Immature natural killer cell (primary cell): ENCODE measurements around the gene SEPTIN8. TPM values are rescaled to one million over a fixed set of nuclear protein-coding genes. Genes with fewer than 3 reads are reported as not detected.

Experiments used
- DNase-seq, 3 donors: peaks; one replicate each; pipeline ENCODE4 v3.0.0; 2022; ENCODE audit warnings: mixed read lengths in 1 of 3
- H3K27ac Mint-ChIP-seq, 6 donors: one replicate each; pipeline ENCODE4 v1.8.0; 2020; ENCODE audit warnings: mixed read lengths in 6 of 6, mild to moderate bottlenecking in 5 of 6, inconsistent platforms in 4 of 6, moderate library complexity in 3 of 6
- H3K27me3 Mint-ChIP-seq, 3 donors: one replicate each; pipeline ENCODE4 v1.8.0; 2020 to 2021; ENCODE audit warnings: low read depth in 3 of 3, mild to moderate bottlenecking in 3 of 3, mixed read lengths in 3 of 3, moderate library complexity in 3 of 3, inconsistent platforms in 1 of 3
- H3K36me3 Mint-ChIP-seq, 3 donors: one replicate each; pipeline ENCODE4 v1.8.0; 2020; ENCODE audit warnings: mixed read lengths in 3 of 3, inconsistent platforms in 2 of 3, mild to moderate bottlenecking in 2 of 3
- H3K4me1 Mint-ChIP-seq, 2 donors: one replicate each; pipeline ENCODE4 v1.8.0; 2020; ENCODE audit warnings: inconsistent platforms in 2 of 2, mild to moderate bottlenecking in 2 of 2, mixed read lengths in 2 of 2, moderate library complexity in 1 of 2
- H3K4me3 Mint-ChIP-seq, 5 donors: one replicate each; pipeline ENCODE4 v1.8.0; 2020; ENCODE audit warnings: mild to moderate bottlenecking in 5 of 5, mixed read lengths in 5 of 5, inconsistent platforms in 3 of 5, moderate library complexity in 3 of 5
- H3K9me3 Mint-ChIP-seq, 6 donors: one replicate each; pipeline ENCODE4 v1.8.0; 2020; ENCODE audit warnings: mild to moderate bottlenecking in 6 of 6, mixed read lengths in 6 of 6, inconsistent platforms in 4 of 6, moderate library complexity in 3 of 6
- polyA plus RNA-seq, 3 donors: library from polyadenylated mRNA; unstranded; fragments of 300-500 nt; fragmentation: Illumina TruSeq; gene quantifications; one replicate each; pipeline ENCODE4 v1.2.3, GENCODE V29; 2021

SEPTIN8 gene, protein sequence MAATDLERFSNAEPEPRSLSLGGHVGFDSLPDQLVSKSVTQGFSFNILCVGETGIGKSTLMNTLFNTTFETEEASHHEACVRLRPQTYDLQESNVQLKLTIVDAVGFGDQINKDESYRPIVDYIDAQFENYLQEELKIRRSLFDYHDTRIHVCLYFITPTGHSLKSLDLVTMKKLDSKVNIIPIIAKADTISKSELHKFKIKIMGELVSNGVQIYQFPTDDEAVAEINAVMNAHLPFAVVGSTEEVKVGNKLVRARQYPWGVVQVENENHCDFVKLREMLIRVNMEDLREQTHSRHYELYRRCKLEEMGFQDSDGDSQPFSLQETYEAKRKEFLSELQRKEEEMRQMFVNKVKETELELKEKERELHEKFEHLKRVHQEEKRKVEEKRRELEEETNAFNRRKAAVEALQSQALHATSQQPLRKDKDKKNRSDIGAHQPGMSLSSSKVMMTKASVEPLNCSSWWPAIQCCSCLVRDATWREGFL
- polyA plus RNA-seq, result 1 to 10 TPM in 2 of 3 donors, under 1 TPM in 1; 0.79 to 1.3 (median 1.2) TPM

DNA sequence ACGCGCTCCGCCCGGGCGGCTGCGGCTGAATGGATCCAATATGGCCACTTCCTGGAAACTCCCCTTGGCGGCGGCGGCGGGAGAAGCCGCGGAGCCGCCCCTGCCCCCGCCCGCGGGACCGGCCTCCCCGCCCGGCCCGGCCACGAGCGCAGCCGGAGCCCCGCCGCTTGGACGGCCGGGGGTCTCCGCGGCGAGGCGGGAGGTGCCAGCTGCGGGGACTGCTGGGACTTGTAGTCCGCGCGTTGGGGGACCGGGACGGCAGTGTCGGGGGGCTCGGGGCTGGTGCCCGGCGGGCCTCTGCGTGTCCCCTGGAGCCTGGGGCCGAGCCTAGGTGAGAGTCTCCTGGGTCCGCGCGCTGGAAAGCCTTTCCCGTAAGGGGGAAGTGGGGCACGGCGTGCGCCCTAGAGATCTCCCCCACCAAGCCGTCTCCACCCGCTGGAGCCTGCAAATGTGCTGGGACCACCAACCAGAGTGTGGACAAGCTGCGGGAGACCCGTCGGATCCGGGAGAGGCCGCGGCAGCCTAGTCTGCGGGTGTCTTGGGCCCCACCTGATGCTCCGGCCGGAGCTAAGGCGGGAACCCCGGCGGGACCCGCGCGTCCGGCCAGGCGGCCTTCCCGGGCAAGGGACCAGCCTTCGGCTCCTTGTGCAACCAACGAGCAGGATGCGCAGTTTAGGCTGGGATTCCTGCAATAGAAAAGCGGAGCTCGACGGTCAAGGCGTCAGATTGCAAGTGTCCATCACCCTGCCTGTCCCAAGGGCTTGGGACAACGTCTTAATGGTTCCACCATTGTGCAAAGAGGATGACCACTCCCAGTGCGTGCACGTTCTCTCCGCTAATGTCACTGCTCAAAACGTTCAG, at the start of gene SEPTIN8:
Gene SEPTIN8 (minus strand): TSS at position 31 of the 861 bp plus-strand sequence. CDS start 102 bp downstream, outside the sequence.
- Mint-ChIP-seq H3K4me3 (peak within 1 kb of the TSS; percentile 64 to 87 (median 74)), H3K9me3 (no peaks in the 10 kb centered on the region), H3K36me3 (no peaks in the 10 kb centered on the region), H3K27me3 (peaks cover 4 to 14% (median 7%) of the 10 kb centered on the region in 3 donors), H3K27ac (peak within 1 kb of the TSS in 3 of 6 donors; percentile 33 to 75 (median 56)), H3K4me1 (peaks cover 14 to 26% of the 10 kb centered on the region in 2 donors)
- DNase-seq, result peak; percentile 41 to 50 (median 44)

DNA sequence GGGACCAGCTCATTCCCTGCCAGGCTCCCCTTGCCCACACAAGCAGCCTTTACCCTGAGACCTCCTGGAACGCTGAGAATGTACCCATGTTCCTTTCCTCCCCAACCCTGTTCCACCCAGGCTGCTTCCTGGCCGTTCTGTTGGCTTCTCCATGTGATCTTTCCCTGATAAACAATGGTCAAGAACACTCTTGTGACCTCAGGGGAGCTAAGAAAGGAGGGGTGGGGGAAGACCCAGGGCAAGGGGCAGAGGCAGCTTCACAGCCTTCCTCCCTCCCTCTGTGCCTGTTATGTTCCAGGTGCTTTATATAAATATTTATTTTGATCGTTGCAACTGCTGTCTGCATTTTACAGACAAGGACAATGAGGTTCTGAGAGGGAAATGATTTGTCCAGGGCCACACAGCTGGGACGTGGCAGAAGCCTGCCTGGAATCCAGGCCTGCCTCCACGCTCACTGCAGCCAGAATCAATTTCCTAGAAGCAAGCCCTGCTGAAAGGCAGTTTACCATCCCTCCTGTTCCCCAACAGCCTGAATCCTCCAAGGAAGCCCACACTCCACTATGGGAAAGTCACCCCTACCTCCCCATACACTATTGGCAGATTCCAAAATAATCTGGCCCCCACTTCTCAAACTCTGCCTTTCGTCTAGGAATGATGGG, 49.5 kb upstream of the SEPTIN8 start:
- H3K4me3 Mint-ChIP-seq, result peak overlapping the region in 3 of 5 donors; percentile 14 to 51 (median 30)
- H3K27ac Mint-ChIP-seq, result no peak overlapping the region
- H3K9me3 Mint-ChIP-seq, result no peaks in the 10 kb centered on the region
- H3K36me3 Mint-ChIP-seq, result peaks cover 0 to 3% (median 0%) of the 10 kb centered on the region in 3 donors
- H3K4me1 Mint-ChIP-seq, result peaks cover 10 to 11% of the 10 kb centered on the region in 2 donors
- peaks cover 12 to 20% (median 14%) of the 10 kb centered on the region in 3 donors for H3K27me3 Mint-ChIP-seq
- DNase-seq, result no peak

DNA sequence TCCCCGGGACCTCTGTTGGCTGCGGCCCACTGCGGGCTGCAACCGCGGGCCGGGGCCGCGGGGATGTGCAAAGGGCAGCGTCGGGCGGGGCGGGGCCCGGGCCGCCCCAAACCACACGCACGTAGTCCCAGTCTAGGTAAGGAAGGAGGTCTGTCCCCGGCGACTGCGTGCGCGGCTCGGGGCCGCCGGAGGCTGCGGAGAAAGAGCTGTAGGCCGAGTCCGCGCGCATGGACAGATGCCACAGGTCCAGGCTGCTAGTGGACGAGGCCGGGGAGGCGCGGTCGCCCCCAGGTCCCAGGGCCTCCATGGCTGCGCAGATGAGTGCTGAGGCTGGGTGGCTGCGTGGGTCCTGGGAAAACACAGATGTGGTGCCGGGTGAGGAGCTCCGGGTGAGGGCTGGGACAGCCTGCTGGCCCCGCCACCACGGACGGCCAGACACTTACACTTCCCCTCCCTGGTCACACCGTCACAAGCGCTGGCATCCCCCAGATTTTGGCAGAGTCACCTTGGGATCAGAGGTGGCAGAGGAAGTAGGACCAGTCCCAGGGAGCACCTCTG, 48.9 kb upstream of the SEPTIN8 start:
- Mint-ChIP-seq H3K27ac (no peak overlapping the region), H3K4me1 (peaks cover 10 to 11% of the 10 kb centered on the region in 2 donors), H3K27me3 (peaks cover 12 to 22% (median 13%) of the 10 kb centered on the region in 3 donors), H3K36me3 (peaks cover 0 to 3% (median 0%) of the 10 kb centered on the region in 3 donors), H3K4me3 (no peak overlapping the region), H3K9me3 (no peaks in the 10 kb centered on the region)
- no peak for DNase-seq

DNA sequence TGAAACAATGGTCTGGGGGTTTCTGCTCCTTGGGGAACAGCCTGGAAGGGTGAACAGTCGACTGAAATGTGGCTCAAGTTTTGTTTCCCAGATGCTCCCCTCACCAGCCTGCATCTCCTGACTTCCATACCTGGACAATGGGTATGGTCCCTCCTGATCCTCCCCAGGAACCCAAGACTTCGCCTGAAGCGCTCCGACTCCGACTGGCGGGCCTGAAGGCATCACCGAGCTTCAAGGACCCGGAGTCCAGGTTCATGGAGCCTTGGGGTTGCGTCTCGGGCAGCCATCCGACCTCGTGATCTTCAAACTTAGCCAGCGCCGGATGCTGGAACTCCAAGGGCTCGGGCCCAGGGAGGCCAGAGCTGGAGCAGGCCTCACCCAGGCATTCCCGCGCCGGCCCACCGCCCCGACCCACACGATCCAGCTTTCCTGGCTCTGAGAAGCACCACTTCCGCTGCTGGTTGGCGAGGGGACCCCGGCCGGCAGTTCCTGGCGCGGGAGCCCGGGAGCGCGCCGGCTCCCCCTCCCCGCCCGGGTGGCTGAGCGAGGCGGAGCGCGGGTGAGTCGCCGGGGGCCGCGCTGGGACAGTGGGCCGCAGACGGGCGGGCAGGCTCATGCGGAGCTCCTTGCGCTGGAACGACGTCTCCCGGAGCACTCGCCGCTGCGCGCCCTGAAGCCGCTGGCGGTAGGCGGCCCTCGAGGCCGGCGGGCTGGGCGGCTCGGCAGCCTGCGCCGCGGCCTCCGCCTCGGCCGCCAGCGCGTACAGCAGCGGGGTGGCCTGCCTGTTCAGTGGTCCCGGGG, 48.2 kb upstream of the SEPTIN8 start:
- no peak overlapping the region for H3K27ac Mint-ChIP-seq
- DNase-seq, result no peak
- peaks cover 10 to 11% of the 10 kb centered on the region in 2 donors for H3K4me1 Mint-ChIP-seq
- peaks cover 13 to 22% (median 15%) of the 10 kb centered on the region in 3 donors for H3K27me3 Mint-ChIP-seq
- no peaks in the 10 kb centered on the region for H3K9me3 Mint-ChIP-seq
- peaks cover 0 to 3% (median 0%) of the 10 kb centered on the region in 3 donors for H3K36me3 Mint-ChIP-seq
- H3K4me3 Mint-ChIP-seq, result peak overlapping the region in 2 of 5 donors; percentile 12 to 30

DNA sequence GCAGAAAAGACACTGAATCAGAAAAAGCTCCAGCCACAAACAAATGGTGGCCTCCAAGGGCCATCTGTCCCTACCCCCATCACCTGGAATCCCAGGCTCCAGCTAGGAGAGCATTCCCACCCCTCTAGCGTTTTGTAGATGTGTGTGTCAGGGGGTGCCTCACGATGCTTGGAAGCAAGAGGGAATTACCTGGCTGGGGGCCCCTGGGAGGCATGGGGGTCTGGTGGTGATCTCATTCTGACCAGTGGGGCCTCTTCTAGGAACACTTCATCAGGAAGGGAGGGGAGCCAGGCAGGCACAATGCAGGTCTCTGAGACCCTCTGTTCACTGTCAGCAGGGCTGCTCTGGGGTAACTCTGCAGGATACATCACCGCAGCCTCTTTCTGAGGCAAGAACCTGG, 47.4 kb upstream of the SEPTIN8 start:
- peaks cover 14 to 22% (median 15%) of the 10 kb centered on the region in 3 donors for H3K27me3 Mint-ChIP-seq
- no peak for DNase-seq
- peaks cover 0 to 3% (median under 1%) of the 10 kb centered on the region in 3 donors for H3K36me3 Mint-ChIP-seq
- H3K9me3 Mint-ChIP-seq, result no peaks in the 10 kb centered on the region
- no peak overlapping the region for H3K27ac Mint-ChIP-seq
- peaks cover 5 to 11% of the 10 kb centered on the region in 2 donors for H3K4me1 Mint-ChIP-seq
- H3K4me3 Mint-ChIP-seq, result peak overlapping the region in 2 of 5 donors; percentile 30 to 41

DNA sequence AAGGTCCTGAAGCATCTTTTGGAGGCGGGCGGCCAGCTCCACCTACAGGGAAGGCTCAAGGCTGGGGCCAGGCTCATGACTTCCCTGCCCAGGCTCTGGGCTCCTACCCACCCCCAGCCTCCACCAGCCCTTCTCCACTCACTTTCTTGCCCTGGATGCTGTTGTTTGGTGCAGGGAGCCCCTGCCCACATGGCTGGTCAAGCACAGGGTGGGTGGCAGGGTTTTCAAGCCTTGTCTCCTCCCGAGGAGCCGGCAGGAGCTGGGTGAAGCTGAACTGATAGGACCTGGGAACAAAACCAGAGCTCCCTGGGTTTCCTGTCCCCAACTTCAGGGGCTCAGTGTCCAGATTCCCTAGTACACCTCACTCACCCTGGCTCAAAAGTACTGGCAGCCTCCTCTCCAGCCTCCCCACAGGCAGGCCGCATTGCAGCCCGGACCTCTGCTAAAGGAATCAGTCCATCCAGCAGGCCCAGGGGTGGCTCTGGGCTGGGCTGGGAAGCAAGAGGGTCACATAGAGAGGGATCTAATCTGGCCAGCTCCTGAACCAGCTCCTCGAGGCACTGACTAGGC, 46.5 kb upstream of the SEPTIN8 start:
- Mint-ChIP-seq H3K9me3 (no peaks in the 10 kb centered on the region), H3K27ac (no peak overlapping the region), H3K4me1 (peaks cover 0 to 10% of the 10 kb centered on the region in 2 donors), H3K27me3 (peaks cover 17 to 20% (median 19%) of the 10 kb centered on the region in 3 donors), H3K36me3 (peaks cover 0 to 4% (median 0%) of the 10 kb centered on the region in 3 donors), H3K4me3 (no peak overlapping the region)
- no peak for DNase-seq

DNA sequence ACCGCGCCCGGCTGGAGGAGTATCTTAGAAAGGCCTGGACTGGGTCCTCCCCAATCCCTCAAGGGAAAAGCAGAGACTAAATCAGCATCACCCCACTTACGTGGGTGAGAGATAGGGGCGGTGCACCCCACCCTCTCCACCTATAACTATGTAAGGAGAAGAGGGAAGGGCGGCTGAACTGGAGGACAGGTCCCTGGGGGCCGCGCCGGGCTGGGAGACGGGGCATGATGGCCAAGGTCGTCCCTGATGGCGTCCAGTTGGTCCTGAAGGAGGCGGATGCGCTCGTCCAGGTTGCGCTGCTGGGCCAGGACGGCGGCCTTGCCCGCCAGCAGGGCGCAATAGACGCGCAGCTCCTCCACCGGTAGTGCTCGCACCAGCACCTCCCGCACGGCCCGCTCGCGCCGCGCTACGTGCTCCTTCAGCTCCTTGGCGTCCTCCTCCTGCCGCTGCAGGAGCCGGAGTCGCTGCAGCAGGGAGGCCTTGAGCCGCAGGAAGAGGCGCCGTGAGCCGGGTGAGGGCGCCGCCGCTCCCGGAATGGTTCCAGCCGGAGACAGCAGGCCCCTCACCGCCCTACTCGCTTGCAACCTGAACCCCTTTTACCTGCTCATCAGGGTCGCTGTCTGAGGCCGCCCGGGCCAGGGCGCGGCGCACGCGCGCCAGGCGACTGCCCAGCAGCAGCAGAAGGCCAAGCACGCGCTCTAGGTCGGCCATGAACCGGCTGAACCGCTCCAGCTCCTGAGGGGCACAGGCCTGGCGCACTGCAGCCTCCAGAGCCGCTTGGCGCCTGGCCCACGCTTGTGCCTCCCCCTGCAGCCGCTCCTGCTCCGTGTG, 45.8 kb upstream of the SEPTIN8 start:
- Mint-ChIP-seq H3K9me3 (no peaks in the 10 kb centered on the region), H3K4me3 (no peak overlapping the region), H3K27me3 (peaks cover 17 to 20% (median 19%) of the 10 kb centered on the region in 3 donors), H3K36me3 (peaks cover 0 to 4% (median 0%) of the 10 kb centered on the region in 3 donors), H3K27ac (no peak overlapping the region), H3K4me1 (peaks cover 0 to 10% of the 10 kb centered on the region in 2 donors)
- DNase-seq, result no peak

DNA sequence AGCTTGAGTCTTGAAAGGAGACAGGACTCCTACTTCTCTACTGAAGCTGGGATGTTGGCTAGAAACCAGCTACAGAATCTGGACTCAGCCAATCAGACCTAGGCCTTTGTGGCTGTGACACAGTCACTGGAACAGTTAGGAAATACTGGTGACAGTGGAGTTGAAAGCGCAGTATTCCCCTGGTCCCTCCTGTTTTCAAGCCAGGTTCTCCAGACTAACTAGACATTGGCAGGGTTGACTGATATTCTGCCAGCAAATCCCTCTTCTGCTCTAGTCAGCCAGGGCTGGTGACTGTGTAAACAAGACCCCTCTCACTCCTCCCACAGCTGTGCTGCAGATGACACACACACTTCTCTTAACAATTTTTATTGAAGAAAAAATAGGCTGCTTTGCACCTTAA, 44.8 kb upstream of the SEPTIN8 start:
- Mint-ChIP-seq H3K27ac (no peak overlapping the region), H3K9me3 (no peaks in the 10 kb centered on the region), H3K4me1 (peaks cover 0 to 10% of the 10 kb centered on the region in 2 donors), H3K36me3 (peaks cover 0 to 4% (median 0%) of the 10 kb centered on the region in 3 donors), H3K4me3 (no peak overlapping the region), H3K27me3 (peaks cover 11 to 20% (median 18%) of the 10 kb centered on the region in 3 donors)
- no peak for DNase-seq

DNA sequence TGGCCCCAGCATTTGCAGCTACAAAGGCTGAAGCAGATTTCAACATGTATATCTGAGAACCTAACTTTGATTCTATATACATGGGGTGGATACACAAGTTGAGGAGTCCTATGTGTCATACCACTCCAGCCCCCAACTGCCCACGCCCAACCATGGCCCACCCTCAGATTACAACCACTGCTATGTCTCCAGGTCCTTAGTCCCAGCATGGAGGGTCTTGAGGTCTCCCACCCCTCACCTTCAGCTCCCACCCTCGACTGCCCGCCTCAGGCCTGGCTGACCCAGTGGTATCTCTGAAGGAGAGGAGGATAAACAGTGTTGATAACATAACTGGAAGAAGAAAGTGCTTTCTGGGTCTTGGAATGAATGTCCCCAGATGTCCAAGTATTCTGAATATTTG, 44.3 kb upstream of the SEPTIN8 start:
- Mint-ChIP-seq H3K4me1 (peaks cover 0 to 10% of the 10 kb centered on the region in 2 donors), H3K9me3 (no peaks in the 10 kb centered on the region), H3K27ac (no peak overlapping the region), H3K36me3 (peaks cover 0 to 4% (median 0%) of the 10 kb centered on the region in 3 donors), H3K4me3 (no peak overlapping the region), H3K27me3 (peaks cover 9 to 22% (median 17%) of the 10 kb centered on the region in 3 donors)
- DNase-seq, result no peak

DNA sequence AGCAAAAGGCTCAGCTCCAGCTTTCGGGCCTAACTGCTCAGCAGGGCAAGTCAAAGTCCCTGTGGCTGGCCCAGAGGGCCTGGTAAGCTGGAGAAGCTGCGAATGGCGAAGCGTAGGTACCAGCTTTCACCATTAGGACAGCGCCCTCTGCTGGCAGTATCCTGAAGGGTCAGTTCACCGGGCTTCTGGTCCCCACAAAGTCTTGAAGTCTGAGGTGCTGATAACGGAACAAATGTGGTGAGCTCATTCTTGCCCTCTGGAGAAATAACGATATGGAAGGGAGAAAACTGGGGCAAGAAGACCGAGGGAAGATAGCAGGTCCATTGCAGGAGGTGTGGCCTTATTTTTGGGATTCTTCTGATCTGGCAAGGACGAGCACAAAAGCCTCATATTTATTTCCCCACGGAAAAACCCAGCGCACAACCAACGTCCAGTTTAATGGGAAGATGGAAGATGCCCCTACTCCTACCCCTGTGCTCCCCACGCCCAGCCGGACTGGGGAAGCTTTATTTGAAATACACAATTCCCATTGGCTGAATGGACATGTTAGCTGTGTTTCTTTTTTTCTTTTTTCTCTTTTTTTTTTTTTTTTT, 43.2 kb upstream of the SEPTIN8 start:
- Mint-ChIP-seq H3K36me3 (peaks cover 0 to 4% (median 0%) of the 10 kb centered on the region in 3 donors), H3K4me1 (peaks cover 0 to 9% of the 10 kb centered on the region in 2 donors), H3K9me3 (peaks cover 0 to under 1% (median 0%) of the 10 kb centered on the region in 6 donors), H3K27ac (no peak overlapping the region), H3K27me3 (peaks cover 9 to 28% (median 21%) of the 10 kb centered on the region in 3 donors), H3K4me3 (peak overlapping the region in 1 of 5 donors; percentile 1)
- peak; percentile 66 to 79 (median 75) for DNase-seq

DNA sequence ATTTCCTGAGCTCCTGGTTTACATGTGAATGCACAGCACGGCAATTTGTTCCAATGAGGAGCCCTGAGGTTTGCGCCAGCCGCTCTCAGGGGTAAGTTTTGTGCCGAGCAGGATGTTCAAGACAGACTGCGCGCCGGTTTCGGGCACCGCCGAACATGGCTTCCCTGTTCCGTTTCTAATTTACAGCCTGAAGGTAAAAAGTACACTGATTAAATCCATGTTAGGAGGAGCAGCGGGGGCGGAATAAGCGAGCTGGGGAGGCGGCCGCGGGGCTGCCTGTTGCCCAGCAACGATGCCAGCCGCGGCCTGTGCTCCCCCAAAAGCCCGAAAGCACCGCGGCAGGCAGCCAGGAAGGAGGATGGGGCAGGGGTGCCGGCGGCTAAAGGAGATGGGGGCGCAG, 42.4 kb upstream of the SEPTIN8 start:
- no peak for DNase-seq
- peak overlapping the region in 1 of 5 donors; percentile 72 for H3K4me3 Mint-ChIP-seq
- H3K9me3 Mint-ChIP-seq, result peaks cover 0 to 3% (median 0%) of the 10 kb centered on the region in 6 donors
- H3K36me3 Mint-ChIP-seq, result peaks cover 0 to 4% (median 0%) of the 10 kb centered on the region in 3 donors
- H3K4me1 Mint-ChIP-seq, result peaks cover 0 to 9% of the 10 kb centered on the region in 2 donors
- peaks cover 5 to 30% (median 17%) of the 10 kb centered on the region in 3 donors for H3K27me3 Mint-ChIP-seq
- peak overlapping the region in 1 of 6 donors; percentile 34 for H3K27ac Mint-ChIP-seq
